HepG2 (cell line): ENCODE results near the gene TOB1. TPM values are rescaled to one million over a fixed set of nuclear protein-coding genes. Genes with fewer than 3 reads are reported as not detected.
A peak's percentile ranks its signal among the peaks of the same experiment; 100 is the strongest.

Experiments used
- BRD4 ChIP-seq: sonication (generic); formaldehyde crosslinking; IDR thresholded peaks from 2 replicates; pipeline ENCODE4 v1.4.0; 2020; ENCODE audit warnings: missing genetic modification reagents
- CENPT ChIP-seq: sonication (generic); formaldehyde crosslinking; IDR thresholded peaks from 2 replicates; pipeline ENCODE4 v1.8.0; 2022; ENCODE audit warnings: low read depth, mild to moderate bottlenecking, moderate library complexity, missing genetic modification reagents
- CTCF ChIP-seq: sonication (generic); formaldehyde crosslinking; IDR thresholded peaks from 2 replicates; pipeline ENCODE4 v1.5.0; 2020; ENCODE audit warnings: mild to moderate bottlenecking, missing genetic modification reagents, moderate library complexity
- DMAP1 ChIP-seq: IDR thresholded peaks from 2 replicates; pipeline ENCODE4 v1.6.1; 2016
- ETS1 ChIP-seq: sonication (generic); formaldehyde crosslinking; IDR thresholded peaks from 2 replicates; pipeline ENCODE4 v1.4.0; 2020; ENCODE audit warnings: missing genetic modification reagents
- HNF1A ChIP-seq, 2 experiments: sonication (generic) in 1 of 2; formaldehyde crosslinking in 1 of 2; IDR thresholded peaks; 2 replicates each; pipeline versions ENCODE4 v1.4.0 to v1.6.1; 2016 to 2020; ENCODE audit warnings: borderline replicate concordance in 1 of 2, low read depth in 1 of 2, mild to moderate bottlenecking in 1 of 2, missing genetic modification reagents in 1 of 2
- HNF1B ChIP-seq: sonication (generic); formaldehyde crosslinking; IDR thresholded peaks from 2 replicates; pipeline ENCODE4 v1.5.1; 2020; ENCODE audit warnings: mild to moderate bottlenecking, moderate library complexity, missing genetic modification reagents
- KLF12 ChIP-seq: sonication (generic); formaldehyde crosslinking; IDR thresholded peaks from 2 replicates; pipeline ENCODE4 v1.4.0; 2020; ENCODE audit warnings: missing genetic modification reagents, borderline replicate concordance
- MYC ChIP-seq: sonication (generic); formaldehyde crosslinking; IDR thresholded peaks from 2 replicates; pipeline ENCODE4 v1.9.0; 2021; ENCODE audit warnings: missing genetic modification reagents, borderline replicate concordance
- POLR2AphosphoS2 ChIP-seq: IDR thresholded peaks from 2 replicates; pipeline ENCODE4 v1.6.1; 2011; ENCODE audit warnings: low read depth, low read length, improper control_type of control experiment
- SNAI1 ChIP-seq: sonication (generic); formaldehyde crosslinking; IDR thresholded peaks from 2 replicates; pipeline ENCODE4 v1.5.0; 2020; ENCODE audit warnings: mild to moderate bottlenecking, missing genetic modification reagents, borderline replicate concordance
- TGIF2 ChIP-seq: IDR thresholded peaks from 2 replicates; pipeline ENCODE4 v1.6.1; 2016; ENCODE audit warnings: control low read depth, missing compliant biosample characterization
- ZFAT ChIP-seq: sonication (generic); formaldehyde crosslinking; conservative IDR thresholded peaks from 2 replicates; pipeline ENCODE4 v1.8.1; 2023; ENCODE audit warnings: missing genetic modification reagents, inconsistent platforms
- ZFP36L1 ChIP-seq: sonication (generic); formaldehyde crosslinking; IDR thresholded peaks from 2 replicates; pipeline ENCODE4 v1.8.0; 2022; ENCODE audit warnings: mild to moderate bottlenecking, missing genetic modification reagents, moderate library complexity
- ZFY ChIP-seq: sonication (generic); formaldehyde crosslinking; IDR thresholded peaks from 2 replicates; pipeline ENCODE4 v1.4.0; 2020; ENCODE audit warnings: missing genetic modification reagents
- ZNF34 ChIP-seq: sonication (generic); formaldehyde crosslinking; IDR thresholded peaks from 2 replicates; pipeline ENCODE4 v1.4.0; 2020; ENCODE audit warnings: mild to moderate bottlenecking, missing genetic modification reagents, borderline replicate concordance
- polyA plus RNA-seq, 8 experiments: library from polyadenylated mRNA; depleted of rRNA in 3 of 8; stranded (reverse) in 7 of 8; unstranded in 1 of 8; fragments of >200 nt; fragmentation: Illumina TruSeq in 4 of 8; extraction: Trizol in 4 of 8; gene quantifications; 2 replicates each; pipeline versions ENCODE4 v1.2.1 to v1.2.3, GENCODE V29; 2011 to 2016; ENCODE audit warnings: low read depth in 4 of 8, missing spikeins in 1 of 8, mixed read lengths in 1 of 8; ENCODE audit not compliant: insufficient read depth in 1 of 8
- total RNA-seq, 5 experiments: library from RNA; depleted of rRNA; stranded (reverse); fragments of >200 nt; fragmentation: Illumina TruSeq; extraction: Trizol; gene quantifications; 2 replicates each; pipeline ENCODE4 v1.2.3, GENCODE V29; 2016; ENCODE audit warnings: low read depth in 1 of 5

TOB1 gene
- total and polyA plus RNA-seq, 2 of the 13 experiments (the other 11 are each of a cell fraction or from before 2014, with no cell fraction given), result 21.9 to 57.7 TPM

GRCh38 chr17:50905460-50905803 is 39.3 kb upstream of the TOB1 start (continued):
- TF ChIP-seq HNF1A (IDR thresholded peaks at IDR 0.05; ENCODE audit: low read depth) (peak; percentile 33; the same call in 1 of the 2 replicates), HNF1A (CRISPR knock-in tag; IDR thresholded peaks at IDR 0.05; ENCODE audit: borderline replicate concordance) (0 out of 2 replicates have a peak, but pooled peaks have one; percentile 68), ZFY (CRISPR knock-in tag) (no peak), CENPT (no peak), ETS1 (CRISPR knock-in tag) (no peak), MYC (CRISPR knock-in tag) (peak; percentile 79; the same call in 1 of the 2 replicates), KLF12 (no peak), ZFP36L1 (CRISPR knock-in tag) (no peak), ZNF34 (no peak), TGIF2 (CRISPR knock-in tag) (peak; percentile 66; the same call in 1 of the 2 replicates), POLR2AphosphoS2 (no peak), HNF1B (CRISPR knock-in tag) (peak; percentile 75; the same call in 1 of the 2 replicates), ZFAT (CRISPR knock-in tag) (no peak), BRD4 (CRISPR knock-in tag) (no peak; the same call in 1 of the 2 replicates), SNAI1 (CRISPR knock-in tag) (peak; percentile 99), CTCF (CRISPR knock-in tag) (no peak), DMAP1 (CRISPR knock-in tag) (peak; percentile 62; the same call in 1 of the 2 replicates)
